SHP77 (cell line): Measurements from ENCODE around the gene CCDC51.
"Not testable (repeated sequence)": the region's sequence is repeated elsewhere in the genome, so short reads cannot be mapped to it uniquely, and the experiment has no call there.

Source experiments
- DNase-seq, 2 experiments: peaks; one replicate each; lab custom pipeline; 2025; lab: John Stamatoyannopoulos, UW

The CCDC51 gene

DNA sequence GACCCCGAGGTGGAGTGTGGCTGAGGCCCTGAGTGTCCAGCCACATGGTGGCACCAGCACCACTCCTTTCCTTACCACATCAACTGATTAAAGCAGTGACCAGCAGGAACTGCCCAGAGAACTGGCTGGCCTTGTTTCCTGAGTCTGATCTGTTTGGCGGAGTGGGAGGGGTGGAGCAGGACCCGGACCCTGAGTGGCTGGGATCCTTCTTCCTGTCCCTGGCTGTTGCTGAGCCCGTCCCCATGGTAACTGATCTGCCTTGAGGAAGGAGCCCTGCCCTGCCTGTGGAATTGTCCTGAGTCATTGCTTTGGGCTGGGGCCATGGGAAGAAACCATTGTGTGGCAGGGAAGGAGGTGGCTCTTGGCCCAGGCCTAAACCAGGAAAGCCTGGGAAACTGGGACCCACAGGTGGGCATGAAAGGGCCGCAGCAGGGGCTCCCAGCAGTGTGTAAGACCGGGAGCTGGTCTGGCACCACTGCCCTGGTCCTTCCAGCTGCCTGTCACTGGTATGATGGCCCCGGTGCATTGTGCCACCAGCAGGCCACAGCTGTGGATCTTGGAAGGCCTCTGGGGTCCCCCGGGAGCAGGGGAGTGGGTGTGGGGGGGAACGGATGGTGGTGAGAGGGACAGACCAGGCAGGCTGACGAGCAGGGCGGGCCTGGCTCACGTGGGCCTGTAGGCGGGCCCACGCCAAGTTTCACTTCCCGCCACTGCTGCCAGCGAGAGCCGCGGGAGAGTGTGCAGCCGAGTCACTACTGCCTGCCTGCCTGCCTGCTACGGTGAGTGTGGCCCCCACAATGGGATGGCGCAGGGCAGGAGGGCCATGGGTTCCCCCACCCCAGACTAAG is 25.8 kb upstream of the CCDC51 start:
- peak; percentile 92 to 95 for DNase-seq

GRCh38 chr3:48465237-48465530 is 25.3 kb upstream of the CCDC51 start:
- no peak for DNase-seq

DNA sequence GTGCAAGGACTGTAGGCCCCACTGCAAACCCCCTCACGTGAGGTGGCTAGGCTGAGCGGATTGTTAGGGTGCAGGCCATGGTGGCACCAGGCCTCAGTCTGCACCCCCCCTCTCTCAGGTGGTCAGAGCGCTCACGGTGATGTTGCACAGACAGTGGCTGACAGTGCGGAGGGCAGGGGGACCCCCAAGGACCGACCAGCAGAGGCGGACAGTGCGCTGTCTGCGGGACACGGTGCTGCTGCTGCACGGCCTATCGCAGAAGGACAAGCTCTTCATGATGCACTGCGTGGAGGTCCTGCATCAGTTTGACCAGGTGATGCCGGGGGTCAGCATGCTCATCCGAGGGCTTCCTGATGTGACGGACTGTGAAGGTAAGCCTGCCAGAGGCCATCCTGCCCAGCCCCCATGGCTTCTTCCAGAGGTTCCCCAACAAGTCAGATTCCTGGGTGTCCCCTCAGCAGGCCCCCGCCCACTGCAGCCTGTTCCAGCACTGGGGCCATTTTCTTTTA is 24.8 kb upstream of the CCDC51 start:
- DNase-seq: no peak

GRCh38 chr3:48463703-48464102 is 23.8 kb upstream of the CCDC51 start:
- no peak for DNase-seq

DNA sequence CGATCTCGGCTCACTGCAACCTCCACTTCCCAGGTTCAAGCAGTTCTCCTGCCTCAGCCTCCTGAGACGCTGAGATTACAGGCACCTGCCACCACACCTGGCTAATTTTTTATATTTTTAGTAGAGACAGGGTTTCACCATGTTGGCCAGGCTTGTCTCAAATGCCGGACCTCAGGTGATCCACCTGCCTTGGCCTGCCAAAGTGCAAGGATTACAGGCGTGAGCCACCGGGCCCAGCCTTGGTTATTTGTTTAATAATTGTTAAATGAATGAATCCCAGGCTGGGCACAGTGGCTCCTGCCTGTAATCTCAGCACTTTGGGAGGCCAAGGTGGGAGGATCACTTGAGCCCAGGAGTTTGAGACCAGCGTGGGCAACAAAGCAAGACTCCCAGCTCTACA is 21.8 kb upstream of the CCDC51 start:
- DNase-seq: not testable (repeated sequence)

- DNase-seq: no peak
These were observed 20.6 kb upstream of the CCDC51 start for GRCh38 chr3:48460517-48460902.

DNA sequence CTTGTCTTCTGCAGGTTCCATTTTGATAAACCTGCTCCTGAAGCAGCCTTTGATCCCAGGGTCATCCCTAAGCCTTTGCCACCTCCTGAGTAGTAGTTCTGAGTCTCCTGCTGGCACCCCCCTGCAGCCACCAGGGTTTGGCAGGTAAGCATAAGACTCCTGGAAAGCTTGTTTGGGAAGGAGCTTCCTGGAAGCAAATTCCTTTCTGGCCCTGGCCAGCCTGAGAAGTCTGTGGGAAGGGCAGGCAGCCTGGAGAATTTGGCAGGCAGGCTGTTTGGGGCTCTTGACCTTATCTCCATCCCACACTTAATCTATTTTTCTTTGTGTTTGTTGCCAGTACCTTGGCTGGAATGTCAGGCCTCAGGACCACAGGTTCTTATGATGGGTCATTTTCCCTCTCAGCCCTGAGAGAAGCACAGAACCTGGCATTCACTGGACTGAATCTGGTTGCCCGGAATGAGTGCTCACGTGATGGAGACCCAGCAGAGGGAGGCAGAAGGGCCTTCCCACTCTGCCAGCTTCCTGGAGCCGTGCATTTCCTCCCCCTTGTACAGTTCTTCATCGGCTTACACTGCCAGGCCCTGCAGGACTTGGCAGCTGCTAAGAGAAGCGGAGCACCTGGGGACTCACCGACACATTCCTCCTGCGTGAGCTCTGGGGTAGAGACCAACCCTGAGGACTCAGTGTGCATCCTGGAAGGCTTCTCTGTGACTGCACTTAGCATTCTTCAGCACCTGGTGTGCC is 20.0 kb upstream of the CCDC51 start:
- DNase-seq: no peak

DNA sequence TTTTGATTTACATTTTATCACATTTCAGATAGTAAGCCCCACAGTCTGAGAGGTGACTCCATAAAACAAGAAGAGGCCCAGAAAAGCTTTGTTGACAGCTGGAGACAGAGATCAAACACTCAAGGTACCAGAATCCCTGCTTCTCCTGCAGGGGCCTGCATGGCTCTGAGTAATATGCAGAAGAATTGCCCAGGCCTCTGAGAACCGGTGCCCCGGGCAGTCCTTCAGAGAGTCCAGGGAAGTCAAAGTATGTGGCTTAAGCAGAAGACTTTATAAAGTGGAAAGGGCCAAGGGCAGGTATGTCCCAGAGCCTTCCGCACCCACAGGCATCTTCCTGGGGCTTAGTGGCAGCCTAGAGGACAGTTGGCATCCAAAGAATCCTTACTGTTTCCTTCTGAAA is 19.4 kb upstream of the CCDC51 start:
- no peak for DNase-seq

GRCh38 chr3:48456456-48456855 is 16.5 kb upstream of the CCDC51 start:
- DNase-seq: no peak

GRCh38 chr3:48451270-48451669 is 11.4 kb upstream of the CCDC51 start:
- no peak for DNase-seq

DNA sequence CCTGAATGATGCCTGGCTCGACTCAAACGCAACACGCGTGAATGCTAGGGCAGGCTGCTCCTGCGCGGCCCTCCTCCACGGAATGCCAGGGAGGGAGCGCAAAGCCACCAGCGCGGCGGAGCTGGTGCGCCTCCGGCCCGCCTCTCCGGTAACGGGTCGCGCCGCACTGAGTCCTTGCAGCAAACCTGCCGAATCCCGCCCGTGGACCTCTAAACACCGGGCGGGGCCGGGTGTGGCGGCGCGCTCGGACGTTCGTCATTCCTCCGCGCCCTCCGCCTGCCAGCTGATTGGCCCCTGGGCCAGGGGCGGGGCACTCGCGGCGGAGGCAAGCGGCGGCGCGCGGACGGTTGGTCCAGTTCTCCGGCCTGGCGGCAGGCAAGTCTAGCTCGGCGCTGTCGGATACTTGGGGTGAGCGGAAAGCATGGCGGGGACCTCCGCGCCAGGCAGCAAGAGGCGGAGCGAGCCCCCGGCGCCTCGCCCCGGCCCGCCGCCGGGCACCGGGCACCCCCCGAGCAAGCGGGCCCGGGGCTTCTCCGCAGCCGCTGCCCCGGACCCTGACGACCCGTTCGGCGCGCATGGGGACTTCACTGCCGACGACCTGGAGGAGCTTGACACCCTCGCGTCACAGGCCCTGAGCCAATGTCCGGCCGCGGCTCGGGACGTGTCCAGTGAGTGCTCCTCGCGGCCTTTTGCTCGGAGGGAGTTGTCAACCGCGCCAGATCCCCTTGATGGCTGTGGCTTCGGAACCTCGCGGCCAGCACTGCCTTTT is 6.7 kb upstream of the CCDC51 start, which contains the start of gene ATRIP:
Gene ATRIP (plus strand): TSS at position 313 of the 769 bp plus-strand sequence. CDS start 109 bp downstream, at position 422.
- peak; percentile 89 to 90 for DNase-seq

- DNase-seq: no peak
These were observed 6.1 kb upstream of the CCDC51 start for GRCh38 chr3:48446043-48446424.

DNA sequence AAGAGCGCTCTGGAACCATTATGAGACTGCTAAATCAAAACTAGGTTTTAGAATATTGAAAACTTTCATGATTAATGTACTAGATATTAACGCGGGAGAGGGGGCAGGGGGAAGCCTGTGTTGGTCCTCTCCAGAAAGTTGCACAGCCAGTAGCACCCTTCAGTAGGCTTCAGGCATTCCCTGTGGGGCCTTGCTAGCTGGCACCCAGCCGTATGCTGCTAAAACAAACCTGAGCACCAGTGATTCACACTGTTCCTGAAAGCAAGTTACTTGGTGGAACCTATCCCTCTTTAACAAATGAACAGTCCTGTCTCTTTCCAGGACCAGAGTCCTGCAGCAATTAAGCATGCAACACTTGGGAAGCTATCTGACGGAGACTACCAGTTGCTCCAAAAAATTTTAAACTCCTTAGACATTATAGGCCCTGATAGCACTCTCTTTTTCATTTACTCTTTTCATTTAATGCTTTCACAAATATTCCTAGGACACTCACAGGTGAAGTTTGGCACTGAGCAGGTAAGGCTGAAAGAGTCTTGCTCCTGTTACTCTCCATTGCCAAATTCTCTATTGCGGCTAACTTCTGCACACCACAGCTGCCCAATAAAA is 5.5 kb upstream of the CCDC51 start:
- no peak for DNase-seq

- DNase-seq: no peak
These were observed 2.0 kb upstream of the CCDC51 start for GRCh38 chr3:48441940-48442339.

GRCh38 chr3:48440590-48440958 is 655 bp upstream of the CCDC51 start:
- DNase-seq: no peak

DNA sequence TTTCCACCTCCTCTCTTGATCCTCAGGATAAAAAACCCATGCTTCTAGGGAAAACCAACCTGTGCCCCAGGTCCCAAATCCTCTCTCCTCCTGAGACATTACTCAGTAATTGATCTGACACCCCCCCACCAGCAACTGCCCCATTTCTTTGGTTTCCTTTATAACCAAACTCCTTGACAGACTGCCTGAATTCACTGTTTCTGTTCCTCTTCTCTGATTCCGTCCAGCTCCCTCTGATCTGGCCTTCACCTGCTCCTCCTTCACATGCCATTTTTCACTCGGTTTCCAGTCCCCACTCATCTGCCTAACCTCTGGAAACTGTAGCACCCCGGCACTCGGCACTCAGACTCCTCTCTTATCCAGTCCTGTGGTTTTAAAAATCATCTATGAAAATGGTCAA is 2.1 kb downstream of the CCDC51 start:
- no peak for DNase-seq

GRCh38 chr3:48436855-48437254 is 3.1 kb downstream of the CCDC51 start:
- no peak for DNase-seq

DNA sequence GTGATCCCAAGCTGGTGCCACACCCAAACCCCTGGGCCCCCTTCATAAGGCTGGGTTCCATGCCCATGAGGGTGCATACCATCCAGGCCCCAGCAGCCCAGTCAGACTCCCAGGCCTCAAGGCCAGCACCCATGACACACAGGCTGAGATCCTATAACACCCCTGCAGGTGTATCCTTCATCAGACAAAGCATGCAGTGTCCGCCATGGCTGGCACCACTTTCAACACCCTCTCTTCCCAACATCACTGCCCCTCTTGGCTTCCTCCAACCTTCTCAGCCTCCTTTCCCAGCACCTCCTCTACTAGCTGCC is 3.5 kb downstream of the CCDC51 start:
- DNase-seq: no peak

- peak; percentile 76 for DNase-seq
These were observed 4.0 kb downstream of the CCDC51 start for GRCh38 chr3:48435774-48436476.

DNA sequence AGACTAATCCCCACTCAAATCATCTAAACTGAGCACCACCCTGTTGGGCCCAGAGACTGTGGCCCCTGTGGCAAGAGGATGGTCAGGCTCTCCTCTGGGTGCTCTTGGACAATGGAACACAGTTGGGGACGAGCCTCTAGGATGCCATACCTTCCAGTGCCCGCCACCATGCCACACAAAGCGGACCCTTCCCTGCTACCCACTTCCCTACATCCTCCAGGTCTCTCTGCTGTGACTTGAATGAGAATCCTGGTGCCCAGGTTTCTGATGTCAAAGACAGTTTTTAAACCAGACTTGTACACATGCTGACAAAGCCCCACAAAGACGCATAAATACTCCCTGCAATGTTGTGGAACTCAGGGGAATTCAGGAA is 4.7 kb downstream of the CCDC51 start:
- DNase-seq: no peak

GRCh38 chr3:48434591-48435222 is 5.2 kb downstream of the CCDC51 start:
- no peak for DNase-seq
